ENCODE results near the gene POU2AF2. TPM values are rescaled to one million over a fixed set of nuclear protein-coding genes. Genes with fewer than 3 reads are reported as not detected.

Gene POU2AF2
- polyA plus RNA-seq, 3 donors: not detected

DNA sequence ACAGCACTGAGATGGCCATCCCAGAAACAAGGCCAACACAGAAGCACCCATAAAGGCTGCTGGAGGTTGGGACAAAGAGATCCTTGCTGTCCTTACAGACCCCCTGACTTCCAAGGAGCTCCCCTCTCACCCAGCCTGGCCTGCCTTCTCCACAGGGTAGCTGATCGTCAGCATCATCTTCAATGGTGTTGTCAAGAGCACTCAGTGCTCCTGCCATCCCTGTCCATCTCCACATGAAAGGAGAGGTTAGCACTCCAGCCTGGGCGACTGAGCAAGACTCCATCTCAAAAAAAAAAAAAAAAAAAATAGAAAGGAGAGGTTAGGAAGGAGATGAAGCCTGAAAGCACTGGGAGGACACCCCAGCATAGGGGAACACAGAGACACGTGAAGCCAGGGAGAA lies 50.7 kb downstream of the POU2AF2 start:
- 80% methylated on average over 1 of the region's 3 CpGs for WGBS (ENCODE audit: insufficient coverage)

DNA sequence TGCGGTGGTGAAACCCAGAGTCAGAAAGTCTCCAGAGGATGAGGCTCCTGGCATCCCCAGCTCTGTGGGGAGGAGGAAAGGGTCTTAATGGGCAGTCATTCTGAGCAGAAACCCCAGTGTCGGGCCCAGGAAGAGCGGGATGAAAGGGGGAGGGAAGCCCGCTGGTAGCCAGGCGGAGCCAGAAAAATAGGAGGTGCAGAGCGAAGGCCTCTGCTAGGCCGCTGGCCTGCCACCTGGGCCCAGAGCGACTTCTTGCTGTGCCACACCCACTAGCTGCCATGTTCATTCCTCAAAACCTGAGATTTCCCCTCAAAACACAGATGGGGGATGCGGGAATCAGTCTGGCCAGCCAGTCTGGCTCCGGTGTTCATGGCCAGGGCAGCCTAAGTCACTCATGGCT lies 52.2 kb downstream of the POU2AF2 start:
- Mint-ChIP-seq H3K4me3 (no peak overlapping the region), H3K27ac (no peak overlapping the region), H3K9me3 (peaks cover 0 to 6% (median 0%) of the 10 kb centered on the region in 7 donors), H3K4me1 (peaks cover 1% of the 10 kb centered on the region), H3K36me3 (peaks cover 0 to 2% of the 10 kb centered on the region in 2 donors), H3K27me3 (ENCODE audit: low read depth in 3 of 3) (peaks cover 31 to 47% (median 35%) of the 10 kb centered on the region in 3 donors)
- Histone ChIP-seq H3K27me3 (ENCODE audit: control insufficient read depth in 2 of 2, insufficient read depth in 2 of 2, low read length in 2 of 2) (peaks cover 17 to 36% of the 10 kb centered on the region in 2 donors), H3K4me2 (replicated peaks; ENCODE audit: extremely low read depth, low read length, poor library complexity, severe bottlenecking) (no peak overlapping the region), H3K79me2 (ENCODE audit: insufficient read depth, low read length) (no peaks in the 10 kb centered on the region), H3K4me1 (ENCODE audit: control insufficient read depth in 1 of 2, insufficient read depth in 2 of 2, low read length in 2 of 2) (peaks cover 3 to 9% of the 10 kb centered on the region in 2 donors), H3K36me3 (replicated peaks in 1 of 2; ENCODE audit: control insufficient read depth in 1 of 2, insufficient read depth in 2 of 2, low read length in 2 of 2) (no peaks in the 10 kb centered on the region), H3K9me3 (replicated peaks in 1 of 2; ENCODE audit: control insufficient read depth in 1 of 2, insufficient read depth in 1 of 2, low read length in 2 of 2) (no peaks in the 10 kb centered on the region), H3K4me3 (replicated peaks in 1 of 3; ENCODE audit: low read depth in 2 of 3, low read length in 3 of 3) (no peak overlapping the region), H2AFZ (ENCODE audit: insufficient read depth, low read depth, low read length, poor library complexity, severe bottlenecking) (no peak overlapping the region), H4K20me1 (ENCODE audit: insufficient read depth, low read length) (no peaks in the 10 kb centered on the region), H3K27ac (ENCODE audit: low read depth in 1 of 2, low read length in 2 of 2) (no peak overlapping the region), H3K9ac (ENCODE audit: insufficient read depth, low read length, poor library complexity, severe bottlenecking) (no peak overlapping the region)
- DNase-seq: no peak
- intact Hi-C loops (cut with micrococcal nuclease): no loop called here
- WGBS (ENCODE audit: insufficient coverage): 96% methylated on average over 10 of the region's 10 CpGs
- TF ChIP-seq, protein P1, sequence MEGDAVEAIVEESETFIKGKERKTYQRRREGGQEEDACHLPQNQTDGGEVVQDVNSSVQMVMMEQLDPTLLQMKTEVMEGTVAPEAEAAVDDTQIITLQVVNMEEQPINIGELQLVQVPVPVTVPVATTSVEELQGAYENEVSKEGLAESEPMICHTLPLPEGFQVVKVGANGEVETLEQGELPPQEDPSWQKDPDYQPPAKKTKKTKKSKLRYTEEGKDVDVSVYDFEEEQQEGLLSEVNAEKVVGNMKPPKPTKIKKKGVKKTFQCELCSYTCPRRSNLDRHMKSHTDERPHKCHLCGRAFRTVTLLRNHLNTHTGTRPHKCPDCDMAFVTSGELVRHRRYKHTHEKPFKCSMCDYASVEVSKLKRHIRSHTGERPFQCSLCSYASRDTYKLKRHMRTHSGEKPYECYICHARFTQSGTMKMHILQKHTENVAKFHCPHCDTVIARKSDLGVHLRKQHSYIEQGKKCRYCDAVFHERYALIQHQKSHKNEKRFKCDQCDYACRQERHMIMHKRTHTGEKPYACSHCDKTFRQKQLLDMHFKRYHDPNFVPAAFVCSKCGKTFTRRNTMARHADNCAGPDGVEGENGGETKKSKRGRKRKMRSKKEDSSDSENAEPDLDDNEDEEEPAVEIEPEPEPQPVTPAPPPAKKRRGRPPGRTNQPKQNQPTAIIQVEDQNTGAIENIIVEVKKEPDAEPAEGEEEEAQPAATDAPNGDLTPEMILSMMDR (IDR thresholded peaks at IDR 0.05): no peak

More for the DNA sequence above, 50.7 kb downstream of the POU2AF2 start:
- Histone ChIP-seq H3K4me3 (replicated peaks in 1 of 3; ENCODE audit: low read depth in 2 of 3, low read length in 3 of 3) (no peak overlapping the region), H3K36me3 (replicated peaks in 1 of 2; ENCODE audit: control insufficient read depth in 1 of 2, insufficient read depth in 2 of 2, low read length in 2 of 2) (no peaks in the 10 kb centered on the region), H3K9ac (ENCODE audit: insufficient read depth, low read length, poor library complexity, severe bottlenecking) (no peak overlapping the region), H3K4me2 (replicated peaks; ENCODE audit: extremely low read depth, low read length, poor library complexity, severe bottlenecking) (no peak overlapping the region), H3K79me2 (ENCODE audit: insufficient read depth, low read length) (no peaks in the 10 kb centered on the region), H3K27me3 (ENCODE audit: control insufficient read depth in 2 of 2, insufficient read depth in 2 of 2, low read length in 2 of 2) (peaks cover 16 to 32% of the 10 kb centered on the region in 2 donors), H3K9me3 (replicated peaks in 1 of 2; ENCODE audit: control insufficient read depth in 1 of 2, insufficient read depth in 1 of 2, low read length in 2 of 2) (no peaks in the 10 kb centered on the region), H2AFZ (ENCODE audit: insufficient read depth, low read depth, low read length, poor library complexity, severe bottlenecking) (no peak overlapping the region), H3K27ac (ENCODE audit: low read depth in 1 of 2, low read length in 2 of 2) (no peak overlapping the region), H4K20me1 (ENCODE audit: insufficient read depth, low read length) (no peaks in the 10 kb centered on the region), H3K4me1 (ENCODE audit: control insufficient read depth in 1 of 2, insufficient read depth in 2 of 2, low read length in 2 of 2) (peaks cover 3 to 9% of the 10 kb centered on the region in 2 donors)
- H3K4me3 Mint-ChIP-seq: no peak overlapping the region
- TF ChIP-seq, protein P1 (IDR thresholded peaks at IDR 0.05): no peak
- H3K9me3 Mint-ChIP-seq: peaks cover 0 to 6% (median 0%) of the 10 kb centered on the region in 7 donors
- H3K27me3 Mint-ChIP-seq (ENCODE audit: low read depth in 3 of 3): peaks cover 27 to 42% (median 31%) of the 10 kb centered on the region in 3 donors
- intact Hi-C loops (cut with micrococcal nuclease): no loop called here
- H3K4me1 Mint-ChIP-seq: peaks cover 1% of the 10 kb centered on the region
- no peak overlapping the region for H3K27ac Mint-ChIP-seq
- no peak for DNase-seq
- H3K36me3 Mint-ChIP-seq: peaks cover 0 to 2% of the 10 kb centered on the region in 2 donors

Data from CD14-positive monocyte (primary cell).